ENCODE measurements around the gene ALOX15.

DNA sequence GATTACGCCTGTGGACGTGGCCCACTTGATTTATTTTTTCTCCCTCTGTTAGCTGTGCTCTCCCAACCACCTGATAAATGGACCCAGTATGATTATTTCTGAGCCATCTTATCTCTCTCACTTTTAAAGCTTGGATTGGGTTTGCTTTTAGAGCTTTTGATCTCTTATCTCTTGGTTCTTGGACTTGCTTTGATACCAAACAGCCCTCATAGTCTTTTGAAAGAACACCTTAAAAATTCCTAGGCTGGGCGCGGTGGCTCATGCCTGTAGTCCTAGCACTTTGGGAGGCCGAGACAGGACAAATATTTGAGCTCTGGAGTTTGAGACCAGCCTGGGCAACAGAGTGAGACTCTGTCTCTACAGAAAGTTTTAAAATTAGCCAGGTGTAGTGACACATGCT, 31.3 kb downstream of the ALOX15 start:
- no peak for TF ChIP-seq CTCF (IDR thresholded peaks at IDR 0.05)
- no peak for TF ChIP-seq POLR2A (IDR thresholded peaks at IDR 0.05)
- no peak for TF ChIP-seq POLR2AphosphoS5 (IDR thresholded peaks at IDR 0.05)
- no peak for TF ChIP-seq EP300 (IDR thresholded peaks at IDR 0.05)

Measured in stomach (tissue), 4 donors.